NCI-H1694 (cell line): ENCODE results near the gene H1-8.
"Not testable (repeated sequence)": the region's sequence is repeated elsewhere in the genome, so short reads cannot be mapped to it uniquely, and the experiment has no call there.

Source experiments
- DNase-seq: peaks from one replicate; lab custom pipeline; 2025; lab: John Stamatoyannopoulos, UW

The H1-8 gene

DNA sequence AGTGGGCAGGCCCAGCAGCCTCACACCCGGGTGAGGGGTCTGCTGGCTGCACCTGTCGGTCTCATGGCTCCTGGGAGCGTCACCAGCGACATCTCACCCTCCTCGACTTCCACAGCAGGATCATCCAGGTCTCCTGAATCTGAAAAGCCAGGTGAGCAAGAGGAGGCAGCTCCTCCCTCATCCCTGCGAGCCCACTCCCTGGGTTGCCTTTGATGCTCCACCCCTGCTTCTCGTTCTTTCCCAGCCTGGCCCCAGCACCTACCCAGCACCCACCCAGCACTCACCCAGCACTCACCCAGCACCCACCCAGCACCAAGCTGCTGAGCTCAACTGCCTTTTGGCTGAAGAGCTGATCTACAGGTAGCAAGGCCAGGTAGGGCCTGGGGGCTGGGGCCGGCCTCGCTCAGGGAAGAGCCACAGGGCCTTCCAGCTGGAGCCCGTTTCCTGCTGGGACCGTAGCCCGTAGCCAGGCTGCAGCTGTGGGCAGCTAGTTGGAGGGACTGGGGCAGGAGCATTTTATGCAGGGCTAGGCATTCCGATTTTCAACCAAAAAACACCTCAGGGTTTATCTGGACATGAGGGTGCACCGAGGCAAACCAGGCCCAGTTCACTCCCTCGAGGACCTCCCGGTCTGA, at the start of gene H1-8:
Gene H1-8 (plus strand): TSS at position 20 of the 635 bp plus-strand sequence. CDS start 44 bp downstream, at position 64.
- DNase-seq = no peak

- DNase-seq = no peak
Observed at GRCh38 chr3:129493206-129493605, 49.8 kb upstream of the H1-8 start.

GRCh38 chr3:129494499-129494898, 48.5 kb upstream of the H1-8 start:
- DNase-seq = not testable (repeated sequence)

- not testable (repeated sequence) for DNase-seq
Observed at GRCh38 chr3:129495006-129495639, 47.9 kb upstream of the H1-8 start.

- DNase-seq = not testable (repeated sequence)
Observed at GRCh38 chr3:129497876-129498275, 45.1 kb upstream of the H1-8 start.

GRCh38 chr3:129498603-129499488, 44.1 kb upstream of the H1-8 start:
- DNase-seq = not testable (repeated sequence)

DNA sequence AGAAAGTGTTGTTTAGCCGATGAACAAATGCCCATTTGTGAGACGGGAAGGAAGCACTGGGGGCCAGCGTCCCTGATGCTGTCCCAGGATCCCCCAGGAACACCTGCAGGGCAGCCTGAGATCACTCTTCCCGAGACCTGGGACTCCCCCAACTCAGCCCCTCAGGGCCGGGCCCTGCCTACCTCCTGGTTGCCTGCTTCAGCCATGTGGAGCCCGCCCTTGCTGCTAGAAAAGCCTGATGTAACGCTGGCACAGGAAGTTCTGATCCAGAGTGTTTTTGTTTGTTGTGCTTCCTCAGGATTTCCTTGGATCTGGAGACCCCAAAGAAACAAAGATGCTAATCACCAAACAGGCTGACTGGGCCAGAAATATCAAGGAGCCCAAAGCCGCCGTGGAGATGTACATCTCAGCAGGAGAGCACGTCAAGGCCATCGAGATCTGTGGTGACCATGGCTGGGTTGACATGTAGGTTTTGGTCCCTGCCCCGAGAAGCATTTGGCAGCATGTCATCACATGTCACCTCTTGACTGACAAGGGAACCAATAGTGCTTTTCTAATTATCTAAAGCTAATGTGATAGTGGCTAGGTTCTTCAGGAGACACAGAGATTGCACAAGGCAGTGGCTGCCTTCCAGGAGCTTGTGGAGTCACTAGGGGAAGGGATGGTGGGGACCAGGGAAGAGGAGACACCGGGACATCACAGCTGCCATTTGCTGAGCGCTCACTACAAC, 43.2 kb upstream of the H1-8 start:
- not testable (repeated sequence) for DNase-seq

DNA sequence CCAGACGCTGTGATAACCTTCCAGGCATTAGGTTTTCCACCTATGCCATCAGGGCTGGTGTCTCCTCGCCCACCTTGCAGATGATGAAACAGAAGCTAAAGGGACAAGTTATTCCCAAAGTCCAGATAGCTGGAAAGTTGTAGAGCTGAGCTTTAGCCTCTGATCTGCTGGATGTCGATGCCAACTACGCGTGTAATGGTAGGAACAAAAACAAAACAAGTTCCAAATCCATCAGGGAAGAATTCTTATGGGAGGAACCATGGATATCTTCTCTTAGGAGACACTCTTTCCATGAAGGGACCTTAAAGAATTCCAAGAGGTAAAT, 42.7 kb upstream of the H1-8 start:
- no peak for DNase-seq

DNA sequence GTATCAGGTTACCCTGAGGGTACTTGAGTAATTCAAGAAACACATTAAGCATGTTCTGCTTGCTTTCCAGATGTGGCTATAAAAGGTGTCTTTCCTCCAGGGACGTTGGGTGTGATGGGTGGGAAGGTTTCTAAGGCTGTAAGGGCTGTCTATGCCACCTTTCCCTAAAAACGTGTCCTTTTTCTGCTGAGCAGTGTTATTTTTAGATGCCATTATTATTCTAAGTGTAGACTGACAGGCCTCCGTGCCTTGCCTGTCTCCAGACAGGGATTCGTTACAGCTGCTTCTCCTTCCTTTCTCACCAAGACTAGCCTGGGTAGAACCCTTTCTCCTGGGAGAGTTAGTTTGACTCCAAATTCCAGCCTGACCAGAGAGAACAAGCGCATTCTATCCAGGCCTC, 41.3 kb upstream of the H1-8 start:
- no peak for DNase-seq

GRCh38 chr3:129502641-129503408, 40.1 kb upstream of the H1-8 start:
- peak; percentile 69 for DNase-seq

- peak; percentile 85 for DNase-seq
Observed at GRCh38 chr3:129503471-129504291, 39.3 kb upstream of the H1-8 start.

GRCh38 chr3:129504471-129505100, 38.4 kb upstream of the H1-8 start:
- no peak for DNase-seq

DNA sequence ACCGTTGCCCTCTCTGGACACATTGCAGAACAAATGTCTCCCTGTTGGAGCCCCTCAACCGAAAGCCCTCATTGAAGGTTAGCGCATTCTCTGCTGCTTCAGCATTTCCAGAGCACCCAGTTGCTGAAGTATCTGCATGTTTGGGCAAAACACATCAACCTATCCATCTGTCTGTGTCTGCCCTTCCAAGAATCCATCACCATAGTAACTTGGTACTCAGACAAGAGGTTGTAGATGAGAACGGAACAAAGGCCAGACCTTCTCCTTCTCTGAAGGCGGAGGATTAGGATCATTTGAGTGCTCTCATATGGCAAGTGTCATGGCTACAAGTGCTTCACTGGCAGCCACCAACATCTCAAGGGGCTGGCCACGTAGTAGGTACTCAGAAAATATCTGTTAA, 37.6 kb upstream of the H1-8 start:
- DNase-seq = peak; percentile 96

DNA sequence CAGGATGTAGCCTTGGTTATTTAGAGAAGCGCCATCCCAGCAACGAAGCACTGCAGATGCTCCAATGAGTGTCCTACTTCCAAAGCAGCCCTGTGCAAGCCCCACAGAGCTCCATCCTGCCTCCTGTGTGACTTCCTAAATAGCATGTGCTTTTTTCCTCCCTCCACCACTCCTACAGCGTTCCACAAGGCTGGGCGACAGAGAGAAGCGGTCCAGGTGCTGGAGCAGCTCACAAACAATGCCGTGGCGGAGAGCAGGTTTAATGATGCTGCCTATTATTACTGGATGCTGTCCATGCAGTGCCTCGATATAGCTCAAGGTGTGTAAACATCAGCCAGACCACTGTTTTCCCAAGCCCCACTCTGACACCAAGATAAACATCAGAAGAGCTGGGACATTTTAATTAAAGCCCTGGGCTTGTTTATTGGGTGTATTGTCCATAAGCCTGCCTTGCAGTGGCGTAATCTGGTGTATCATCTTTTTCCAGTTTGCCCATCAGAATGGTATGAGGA, 36.7 kb upstream of the H1-8 start:
- DNase-seq = no peak

DNA sequence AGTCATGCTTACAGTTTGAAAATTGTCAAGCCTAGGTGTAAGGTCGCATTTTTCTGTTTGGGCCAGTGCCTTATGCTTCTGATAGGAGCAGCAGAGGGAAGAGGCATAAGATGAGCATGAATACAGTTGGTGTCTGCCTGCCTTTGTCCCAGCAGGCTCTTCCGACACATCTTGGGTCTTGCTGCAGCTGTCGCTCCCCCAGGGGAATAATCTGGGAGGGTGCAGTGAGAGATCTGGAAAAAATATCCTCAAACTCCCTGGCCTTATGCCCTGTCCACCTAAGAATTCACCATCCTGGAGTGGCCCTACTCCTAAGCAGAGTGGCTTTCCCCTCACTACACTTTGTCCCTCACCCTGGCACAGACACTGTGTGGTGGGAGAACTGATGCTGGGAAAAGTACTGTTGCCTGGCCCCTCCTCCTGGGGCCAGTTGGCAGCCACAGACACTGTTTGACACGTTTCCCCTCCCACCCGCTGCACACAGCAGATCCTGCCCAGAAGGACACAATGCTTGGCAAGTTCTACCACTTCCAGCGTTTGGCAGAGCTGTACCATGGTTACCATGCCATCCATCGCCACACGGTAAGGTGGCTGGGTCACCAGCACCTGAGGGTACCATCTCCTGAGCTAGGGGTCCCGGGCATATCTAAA, 35.7 kb upstream of the H1-8 start:
- DNase-seq = peak; percentile 67

- no peak for DNase-seq
Observed at GRCh38 chr3:129512595-129512994, 30.4 kb upstream of the H1-8 start.

- no peak for DNase-seq
Observed at GRCh38 chr3:129513705-129514104, 29.3 kb upstream of the H1-8 start.

DNA sequence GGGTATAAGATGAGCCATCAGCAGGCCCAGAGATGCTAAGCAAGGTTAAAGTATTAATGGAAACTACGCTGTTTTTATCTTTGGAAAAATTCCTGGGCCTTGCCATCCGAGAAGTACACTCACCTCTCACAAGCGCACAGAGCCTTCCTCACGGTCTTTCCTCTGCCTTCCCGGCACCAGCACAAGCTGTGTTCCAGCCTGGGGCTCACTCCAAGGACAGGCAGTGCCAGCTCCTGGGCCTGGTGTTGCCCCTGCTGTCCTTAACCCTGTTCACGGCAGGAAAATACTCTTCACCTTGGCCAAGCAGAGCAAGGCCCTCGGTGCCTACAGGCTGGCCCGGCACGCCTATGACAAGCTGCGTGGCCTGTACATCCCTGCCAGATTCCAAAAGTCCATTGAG, 28.9 kb upstream of the H1-8 start:
- DNase-seq = no peak

DNA sequence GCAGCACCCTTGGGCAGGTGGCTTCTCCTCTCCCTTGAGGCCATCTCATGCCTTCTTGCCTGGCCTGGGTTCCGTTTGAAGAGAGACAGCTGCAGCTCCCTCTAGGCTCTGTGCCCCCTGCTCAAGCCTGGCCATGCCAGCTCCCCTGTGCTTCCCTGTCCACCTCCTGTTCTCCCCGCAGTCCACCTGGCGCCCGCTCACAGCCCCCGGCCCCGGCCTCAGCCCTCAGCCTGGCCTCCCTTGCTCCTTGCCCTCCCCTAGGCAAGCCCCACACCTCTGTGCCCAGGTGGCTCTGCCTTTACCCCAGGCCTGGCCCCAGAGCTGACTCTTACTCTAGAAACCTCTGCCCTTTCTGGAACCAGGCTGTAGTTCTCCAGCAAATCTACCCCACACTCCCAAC, 28.4 kb upstream of the H1-8 start:
- no peak for DNase-seq
